H1 (cell line): Measurements from ENCODE around the gene TJP3. TPM values are rescaled to one million over a fixed set of nuclear protein-coding genes. Genes with fewer than 3 reads are reported as not detected.

Experiments used
- CTCF ChIA-PET: fragments of 300-600 bp; sonication (Branson Sonifier 250); formaldehyde crosslinking; loops from one replicate; lab custom pipeline; 2021; ENCODE audit not compliant: partially characterized antibody; lab: Charles Lee
- POLR2A ChIA-PET: fragments of 300-600 bp; sonication (Branson Sonifier 250); formaldehyde crosslinking; loops from one replicate; lab custom pipeline; 2021; ENCODE audit warnings: inconsistent platforms; ENCODE audit not compliant: partially characterized antibody; lab: Charles Lee
- DNase-seq, 2 experiments: peaks; one replicate each; pipeline versions ENCODE4 v3.0.0 to v3.0.0-alpha.2; 2010 to 2022; ENCODE audit warnings: low spot score in 2 of 2, low read depth in 1 of 2, mixed read lengths in 1 of 2
- FAIRE-seq: peaks from 2 replicates; lab custom pipeline; 2011; peaks lifted over from hg19 to GRCh38; lab: Jason Lieb, UNC
- H2AFZ ChIP-seq: 2 replicates; pipeline ENCODE4 v1.8.1; 2012; ENCODE audit warnings: low read length, inconsistent platforms
- H2AK5ac ChIP-seq: 2 replicates; pipeline ENCODE4 v1.6.1; 2013; ENCODE audit warnings: low read depth, low read length
- H2BK120ac ChIP-seq: replicated peaks from 2 replicates; pipeline ENCODE3; 2013; ENCODE audit warnings: low read depth, low read length, inconsistent platforms
- H2BK12ac ChIP-seq: 2 replicates; pipeline ENCODE4 v1.6.1; 2013; ENCODE audit warnings: low read depth, low read length
- H2BK15ac ChIP-seq: 2 replicates; pipeline ENCODE4 v1.6.1; 2013; ENCODE audit warnings: low read length
- H2BK20ac ChIP-seq: 2 replicates; pipeline ENCODE4 v1.6.1; 2013; ENCODE audit warnings: low read length
- H2BK5ac ChIP-seq: 2 replicates; pipeline ENCODE4 v1.6.1; 2013; ENCODE audit warnings: low read depth, low read length
- H3K14ac ChIP-seq: 2 replicates; pipeline ENCODE4 v1.6.1; 2013; ENCODE audit warnings: inconsistent platforms; ENCODE audit not compliant: insufficient read length
- H3K18ac ChIP-seq: 2 replicates; pipeline ENCODE4 v1.6.1; 2013; ENCODE audit warnings: low read length; ENCODE audit errors: extremely low read depth
- H3K23ac ChIP-seq: 2 replicates; pipeline ENCODE4 v1.6.1; 2013; ENCODE audit warnings: inconsistent platforms; ENCODE audit not compliant: insufficient read length
- H3K23me2 ChIP-seq: 2 replicates; pipeline ENCODE4 v1.6.1; 2013; ENCODE audit warnings: low read depth, low read length
- H3K27ac ChIP-seq: 2 replicates; pipeline ENCODE4 v1.6.1; 2011; ENCODE audit warnings: low read depth, low read length, inconsistent platforms
- H3K27me3 ChIP-seq, 4 experiments: replicated peaks in 1 of 4; 1 replicate in 1 of 4; 2 replicates in 3 of 4; pipeline versions ENCODE4 v1.6.1 to v1.8.1; 2011 to 2013; ENCODE audit warnings: low read length in 3 of 4, mild to moderate bottlenecking in 3 of 4, inconsistent platforms in 2 of 4, mixed read lengths in 2 of 4, moderate library complexity in 1 of 4; ENCODE audit not compliant: control insufficient read depth in 3 of 4, insufficient read depth in 3 of 4; ENCODE audit errors: extremely low read depth in 1 of 4
- H3K36me3 ChIP-seq, 4 experiments: 2 replicates each; pipeline versions ENCODE4 v1.6.1 to v1.8.1; 2011 to 2013; ENCODE audit warnings: mild to moderate bottlenecking in 4 of 4, low read length in 3 of 4, moderate library complexity in 2 of 4, control low read depth in 1 of 4, inconsistent platforms in 1 of 4; ENCODE audit not compliant: insufficient read depth in 4 of 4, control insufficient read depth in 2 of 4
- H3K4ac ChIP-seq: replicated peaks from 2 replicates; pipeline ENCODE3; 2013; ENCODE audit warnings: low read length, low read depth, mixed read lengths, inconsistent platforms; ENCODE audit not compliant: insufficient read length
- H3K4me1 ChIP-seq, 4 experiments: replicated peaks in 1 of 4; 1 replicate in 1 of 4; 2 replicates in 3 of 4; pipeline versions ENCODE4 v1.6.1 to v1.8.1; 2011 to 2013; ENCODE audit warnings: low read length in 3 of 4, inconsistent platforms in 2 of 4, mixed read lengths in 1 of 4; ENCODE audit not compliant: insufficient read depth in 4 of 4, control insufficient read depth in 3 of 4
- H3K4me2 ChIP-seq, 2 experiments: 2 replicates each; pipeline versions ENCODE4 v1.6.1 to v1.8.1; 2011 to 2013; ENCODE audit warnings: low read depth in 2 of 2, low read length in 2 of 2, control low read depth in 1 of 2, inconsistent platforms in 1 of 2, mild to moderate bottlenecking in 1 of 2; ENCODE audit not compliant: insufficient read depth in 1 of 2
- H3K4me3 ChIP-seq, 4 experiments: fragments of 200-600, 300-600 bp in 1 of 4; sonication (generic), shearing (Covaris generic), sonication (Bioruptor Twin) in 1 of 4; 2 replicates each; pipeline versions ENCODE4 v1.5.1 to v1.8.1; 2011 to 2016; ENCODE audit warnings: low read length in 4 of 4, low read depth in 3 of 4, control low read depth in 2 of 4, inconsistent platforms in 2 of 4, mild to moderate bottlenecking in 2 of 4, mixed read lengths in 1 of 4, moderate library complexity in 1 of 4; ENCODE audit not compliant: insufficient read depth in 2 of 4; ENCODE audit errors: extremely low read depth in 1 of 4
- H3K56ac ChIP-seq: replicated peaks from 2 replicates; pipeline ENCODE3; 2013; ENCODE audit warnings: low read depth, mild to moderate bottlenecking, mixed read lengths, low read length, inconsistent platforms; ENCODE audit not compliant: insufficient read length
- H3K79me1 ChIP-seq: 2 replicates; pipeline ENCODE4 v1.6.1; 2013; ENCODE audit warnings: low read depth, low read length, control low read depth
- H3K79me2 ChIP-seq, 2 experiments: 2 replicates each; pipeline versions ENCODE4 v1.6.1 to v1.8.1; 2012 to 2013; ENCODE audit warnings: low read length in 2 of 2, mild to moderate bottlenecking in 2 of 2, inconsistent platforms in 1 of 2; ENCODE audit not compliant: insufficient read depth in 2 of 2, control insufficient read depth in 1 of 2
- H3K9ac ChIP-seq, 4 experiments: replicated peaks in 1 of 4; 1 replicate in 1 of 4; 2 replicates in 3 of 4; pipeline versions ENCODE4 v1.6.1 to v1.8.1; 2011 to 2013; ENCODE audit warnings: low read depth in 3 of 4, low read length in 3 of 4, control low read depth in 2 of 4, mild to moderate bottlenecking in 2 of 4, moderate library complexity in 2 of 4, inconsistent platforms in 1 of 4; ENCODE audit errors: extremely low read depth in 1 of 4
- H3K9me3 ChIP-seq, 2 experiments: 2 replicates each; pipeline versions ENCODE4 v1.6.1 to v1.8.1; 2012 to 2013; ENCODE audit warnings: mild to moderate bottlenecking in 2 of 2, moderate library complexity in 2 of 2, control low read depth in 1 of 2, inconsistent platforms in 1 of 2, low read depth in 1 of 2, low read length in 1 of 2, mixed read lengths in 1 of 2; ENCODE audit not compliant: insufficient read depth in 2 of 2
- H4K20me1 ChIP-seq, 2 experiments: replicated peaks in 1 of 2; 2 replicates each; pipeline versions ENCODE3 to v1.8.1; 2011 to 2013; ENCODE audit warnings: inconsistent platforms in 2 of 2, low read length in 2 of 2, mild to moderate bottlenecking in 1 of 2; ENCODE audit not compliant: insufficient read depth in 2 of 2, control insufficient read depth in 1 of 2
- H4K5ac ChIP-seq: 2 replicates; pipeline ENCODE4 v1.6.1; 2013; ENCODE audit warnings: low read length, low read depth, mixed read lengths, inconsistent platforms; ENCODE audit not compliant: insufficient read length
- H4K8ac ChIP-seq: 2 replicates; pipeline ENCODE4 v1.8.0; 2013; ENCODE audit warnings: mild to moderate bottlenecking, moderate library complexity, low read length, inconsistent platforms; ENCODE audit not compliant: insufficient read depth; ENCODE audit errors: extremely low read depth
- H4K91ac ChIP-seq: replicated peaks from 2 replicates; pipeline ENCODE3; 2013; ENCODE audit warnings: low read length, mixed read lengths, inconsistent platforms; ENCODE audit not compliant: insufficient read length
- BACH1 ChIP-seq: IDR thresholded peaks from 2 replicates; pipeline ENCODE4 v1.6.1; 2012; ENCODE audit warnings: low read length, improper control_type of control experiment
- BRCA1 ChIP-seq: IDR thresholded peaks from 2 replicates; pipeline ENCODE4 v1.6.1; 2012; ENCODE audit warnings: low read depth, low read length, improper control_type of control experiment
- CHD2 ChIP-seq: IDR thresholded peaks from 2 replicates; pipeline ENCODE4 v1.6.1; 2012; ENCODE audit warnings: low read length, improper control_type of control experiment
- SAP30 ChIP-seq: fragments of 300-600 bp; sonication (generic); IDR thresholded peaks from 2 replicates; pipeline ENCODE4 v1.7.1; 2012; ENCODE audit warnings: low read length, moderate library complexity, mild to moderate bottlenecking, inconsistent platforms; ENCODE audit not compliant: insufficient read depth, insufficient replicate concordance
- SIX5 ChIP-seq: IDR thresholded peaks from 2 replicates; pipeline ENCODE4 v1.6.1; 2011; ENCODE audit warnings: mild to moderate bottlenecking, low read depth, low read length
- SP1 ChIP-seq: IDR thresholded peaks from 2 replicates; pipeline ENCODE4 v1.6.1; 2011; ENCODE audit warnings: low read depth, low read length
- ZNF274 ChIP-seq: IDR thresholded peaks from 2 replicates; pipeline ENCODE4 v1.7.0; 2012; ENCODE audit warnings: low read length, borderline replicate concordance; ENCODE audit errors: extremely low read depth
- WGBS, 2 experiments: shearing (Covaris generic) in 1 of 2; methylation state at CpG; one replicate each; pipeline versions ENCODE4 v1.1.6 to v1.1.7; 2013 to 2015; ENCODE audit warnings: low lambda C conversion rate in 2 of 2, mixed read lengths in 2 of 2, inconsistent platforms in 1 of 2, low coverage in 1 of 2, missing lambda C conversion rate in 1 of 2; ENCODE audit not compliant: insufficient replicate concordance in 2 of 2, insufficient coverage in 1 of 2, insufficient read length in 1 of 2; ENCODE audit errors: extremely low coverage in 1 of 2, missing lambda C conversion rate in 1 of 2; 5-methylcytosine and 5-hydroxymethylcytosine counted together
- polyA plus RNA-seq, 7 experiments: library from polyadenylated mRNA; depleted of rRNA in 3 of 7; stranded (reverse) in 5 of 7; unstranded in 2 of 7; fragments of >200 nt in 5 of 7; fragments of 200-250 nt in 2 of 7; gene quantifications; 1 replicate in 5 of 7; 2 replicates in 1 of 7; 4 replicates in 1 of 7; pipeline versions ENCODE4 v1.2.1 to v1.2.3, GENCODE V29; 2011 to 2013; ENCODE audit warnings: missing spikeins in 2 of 7, mixed read lengths in 2 of 7
- total RNA-seq: library from RNA; stranded (reverse); fragmentation: NEBNext Ultra II Directional; extraction: Animal tissue kit (Norgen Biotek cat#: 25700); gene quantifications from 2 replicates; pipeline ENCODE4 v1.2.1, GENCODE V29; 2021
- TF ChIP-seq, protein P1 (sequence below): IDR thresholded peaks from 2 replicates; pipeline ENCODE4 v1.6.1; 2011; ENCODE audit warnings: low read depth, mild to moderate bottlenecking, low read length; ENCODE audit not compliant: insufficient read depth

Gene TJP3
- total and polyA plus RNA-seq, 2 of the 8 experiments (the other 6 are each of a cell fraction or from before 2014, with no cell fraction given) = 17.1 to 26.1 TPM

DNA sequence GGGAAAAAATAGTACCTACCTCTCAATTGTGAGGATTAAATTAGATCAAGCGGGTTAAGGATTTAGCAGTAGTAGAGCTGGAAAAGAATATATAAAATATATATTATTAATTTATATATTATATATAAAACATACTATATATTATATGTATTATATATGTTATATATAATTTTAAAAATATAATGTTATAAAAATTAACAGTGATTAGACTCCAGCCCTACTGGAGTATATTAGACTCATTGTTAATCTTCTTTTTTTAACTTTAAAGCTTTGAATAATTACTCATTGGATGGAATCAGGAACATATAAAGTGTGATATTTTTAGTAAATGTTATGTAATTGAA, 53.9 kb downstream of the TJP3 start:
- Histone ChIP-seq H2BK12ac (no peak overlapping the region), H3K18ac (no peak overlapping the region), H4K20me1 (peaks cover 0 to 9% of the 10 kb centered on the region in 2 experiments), H2BK5ac (no peak overlapping the region), H3K4ac (no peak overlapping the region), H3K36me3 (peaks cover 0 to 6% (median 3%) of the 10 kb centered on the region in 4 experiments; a peak in 6 of 8 replicates), H3K27ac (no peak overlapping the region), H3K56ac (no peak overlapping the region), H2BK15ac (no peak overlapping the region), H4K5ac (no peak overlapping the region), H3K4me2 (peak overlapping the region; percentile 63 to 87; a peak in 2 of 4 replicates), H2BK20ac (no peak overlapping the region), H3K9ac (no peak overlapping the region), H3K23me2 (peaks cover 5% of the 10 kb centered on the region), H3K79me2 (peaks cover 0 to 7% of the 10 kb centered on the region in 2 experiments; a peak in 1 of 4 replicates), H3K9me3 (no peaks in the 10 kb centered on the region), H3K27me3 (no peaks in the 10 kb centered on the region), H2AK5ac (no peak overlapping the region), H4K8ac (no peak overlapping the region), H3K23ac (no peak overlapping the region), H3K4me1 (no peaks in the 10 kb centered on the region), H2BK120ac (no peak overlapping the region), H3K79me1 (peaks cover 3% of the 10 kb centered on the region; the same call in 1 of the 2 replicates), H4K91ac (no peak overlapping the region), H3K4me3 (peak overlapping the region; percentile 73 to 92 (median 88); a peak in 6 of 8 replicates), H3K14ac (no peak overlapping the region), H2AFZ (no peak overlapping the region)
- WGBS, 2 experiments = 63% methylated on average over 1 of the region's 1 CpG; no CpG with 5 or more reads in 1 of the 2 experiments
- FAIRE-seq (no peak), DNase-seq (no peak)
- CTCF ChIA-PET = interaction anchor here (0.6 to 2.7 kb wide), 9 partner anchors 14 to 909 kb away, joined by 3 to 8 read pairs (median 4); no protein-coding TSS in a partner anchor
- POLR2A ChIA-PET = interaction anchor here (0.9 to 3.0 kb wide), 22 partner anchors 10 to 224 kb away, joined by 3 to 23 read pairs (median 4); partner anchors contain the start of genes DAPK3, EEF2, MATK and NMRK2
- TF ChIP-seq ZNF274 (no peak), SIX5 (no peak), BRCA1 (no peak), CHD2 (no peak), SAP30 (no peak), SP1 (no peak), BACH1 (no peak)
- TF ChIP-seq, protein P1, sequence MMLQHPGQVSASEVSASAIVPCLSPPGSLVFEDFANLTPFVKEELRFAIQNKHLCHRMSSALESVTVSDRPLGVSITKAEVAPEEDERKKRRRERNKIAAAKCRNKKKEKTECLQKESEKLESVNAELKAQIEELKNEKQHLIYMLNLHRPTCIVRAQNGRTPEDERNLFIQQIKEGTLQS = no peak
